ENCODE data around the gene PSMD9. TPM values are rescaled to one million over a fixed set of nuclear protein-coding genes. Genes with fewer than 3 reads are reported as not detected.
"Not testable (repeated sequence)": the region's sequence is repeated elsewhere in the genome, so short reads cannot be mapped to it uniquely, and the experiment has no call there.

The PSMD9 gene
- total RNA-seq, 4 donors from 2014 or later, result 52.1 to 104 (median 71.4) TPM

GRCh38 chr12:121858318-121858661 is 30.3 kb upstream of the PSMD9 start:
- Histone ChIP-seq H3K27me3 (peaks cover 0 to 5% (median 0%) of the 10 kb centered on the region in 4 donors), H3K9me3 (no peaks in the 10 kb centered on the region), H3K36me3 (no peaks in the 10 kb centered on the region), H3K27ac (peak overlapping the region; percentile 65 to 88 (median 86)), H3K4me1 (peaks cover 0 to 25% (median 8%) of the 10 kb centered on the region in 3 donors), H3K4me3 (no peak overlapping the region)
- intact Hi-C loops (cut with DNase I), result no loop called here
- TF ChIP-seq POLR2A (IDR thresholded peaks at IDR 0.05), result no peak
- TF ChIP-seq CTCF (IDR thresholded peaks at IDR 0.05), result no peak
- no peak for DNase-seq
- WGBS, 2 donors, result 80 to 84% methylated on average over 8 to 9 of the region's 10 CpGs

GRCh38 chr12:121858662-121859572 is 29.7 kb upstream of the PSMD9 start, which contains the start of gene HPD:
Gene HPD, minus strand, starts transcription at chr12:121858859. Its CDS starts 36 bp downstream, at chr12:121858823.
- no peak for DNase-seq
- Histone ChIP-seq H3K27me3 (peaks cover 0 to 5% (median 0%) of the 10 kb centered on the region in 4 donors), H3K27ac (peak within 1 kb of the TSS; percentile 65 to 88 (median 86)), H3K9me3 (no peaks in the 10 kb centered on the region), H3K4me1 (peaks cover 0 to 25% (median 8%) of the 10 kb centered on the region in 3 donors), H3K36me3 (no peaks in the 10 kb centered on the region), H3K4me3 (no peak within 1 kb of the TSS)
- TF ChIP-seq POLR2A (IDR thresholded peaks at IDR 0.05) (no peak), CTCF (IDR thresholded peaks at IDR 0.05) (no peak)
- 69 to 74% methylated on average over 10 to 12 of the region's 16 CpGs for WGBS, 2 donors
- intact Hi-C loops (cut with DNase I), result no loop called here

- no CpG with 5 or more reads among the region's 1 CpG for WGBS, 2 donors
- H3K27me3 ChIP-seq, result no peaks in the 10 kb centered on the region
Observed at GRCh38 chr12:121860257-121860656, 28.3 kb upstream of the PSMD9 start.

GRCh38 chr12:121860699-121861098 is 27.9 kb upstream of the PSMD9 start:
- H3K4me3 ChIP-seq; H3K9me3 ChIP-seq; H3K36me3 ChIP-seq; H3K27me3 ChIP-seq; DNase-seq; intact Hi-C loops (cut with DNase I): not testable (repeated sequence)
- 83 to 89% methylated on average over 3 to 4 of the region's 4 CpGs for WGBS, 2 donors
- peaks cover 0 to 25% (median 8%) of the 10 kb centered on the region in 3 donors for H3K4me1 ChIP-seq
- peak overlapping the region in 2 of 4 donors; percentile 85 to 88 for H3K27ac ChIP-seq

More at GRCh38 chr12:121860257-121860656, 28.3 kb upstream of the PSMD9 start:
- TF ChIP-seq CTCF (IDR thresholded peaks at IDR 0.05), result no peak
- TF ChIP-seq POLR2A (IDR thresholded peaks at IDR 0.05), result no peak
- Histone ChIP-seq H3K4me1 (peaks cover 0 to 25% (median 8%) of the 10 kb centered on the region in 3 donors), H3K27ac (peak overlapping the region in 3 of 4 donors; percentile 85 to 88 (median 87)), H3K36me3 (no peaks in the 10 kb centered on the region), H3K4me3 (no peak overlapping the region), H3K9me3 (no peaks in the 10 kb centered on the region)
- no peak for DNase-seq
- intact Hi-C loops (cut with DNase I), result no loop called here

- no peak overlapping the region for H3K4me3 ChIP-seq
- TF ChIP-seq POLR2A (IDR thresholded peaks at IDR 0.05) (no peak), CTCF (IDR thresholded peaks at IDR 0.05) (no peak)
- peak overlapping the region in 3 of 4 donors; percentile 35 to 55 (median 36) for H3K27ac ChIP-seq
- 30 to 33% methylated on average over 6 to 11 of the region's 11 CpGs for WGBS, 2 donors
- no peaks in the 10 kb centered on the region for H3K36me3 ChIP-seq
- DNase-seq, result no peak
- peaks cover 0 to 25% (median 8%) of the 10 kb centered on the region in 3 donors for H3K4me1 ChIP-seq
- no peaks in the 10 kb centered on the region for H3K9me3 ChIP-seq
- intact Hi-C loops (cut with DNase I), result no loop called here
- no peaks in the 10 kb centered on the region for H3K27me3 ChIP-seq
Observed at GRCh38 chr12:121861636-121862254, 26.8 kb upstream of the PSMD9 start.
